Esophagus mucosa (tissue), 1 donor: ENCODE measurements around the gene GRIN2C. TPM values are rescaled to one million over a fixed set of nuclear protein-coding genes. Genes with fewer than 3 reads are reported as not detected.

Experiments used
- ATAC-seq: fragments of 200-7000 bp; cut with Tn5 transposase; one replicate; pipeline ENCODE4 v1.9.1; 2020
- total RNA-seq: library from RNA; stranded (reverse); gene quantifications from one replicate; pipeline ENCODE4 v1.2.4, GENCODE V29; 2023
- donor health status: DM: yes; HTN: yes; CAD: no.

GRIN2C gene
- total RNA-seq, 1 donor from 2014 or later = not detected

GRCh38 chr17:74796211-74796610, 63.5 kb downstream of the GRIN2C start:
- ATAC-seq = no peak

DNA sequence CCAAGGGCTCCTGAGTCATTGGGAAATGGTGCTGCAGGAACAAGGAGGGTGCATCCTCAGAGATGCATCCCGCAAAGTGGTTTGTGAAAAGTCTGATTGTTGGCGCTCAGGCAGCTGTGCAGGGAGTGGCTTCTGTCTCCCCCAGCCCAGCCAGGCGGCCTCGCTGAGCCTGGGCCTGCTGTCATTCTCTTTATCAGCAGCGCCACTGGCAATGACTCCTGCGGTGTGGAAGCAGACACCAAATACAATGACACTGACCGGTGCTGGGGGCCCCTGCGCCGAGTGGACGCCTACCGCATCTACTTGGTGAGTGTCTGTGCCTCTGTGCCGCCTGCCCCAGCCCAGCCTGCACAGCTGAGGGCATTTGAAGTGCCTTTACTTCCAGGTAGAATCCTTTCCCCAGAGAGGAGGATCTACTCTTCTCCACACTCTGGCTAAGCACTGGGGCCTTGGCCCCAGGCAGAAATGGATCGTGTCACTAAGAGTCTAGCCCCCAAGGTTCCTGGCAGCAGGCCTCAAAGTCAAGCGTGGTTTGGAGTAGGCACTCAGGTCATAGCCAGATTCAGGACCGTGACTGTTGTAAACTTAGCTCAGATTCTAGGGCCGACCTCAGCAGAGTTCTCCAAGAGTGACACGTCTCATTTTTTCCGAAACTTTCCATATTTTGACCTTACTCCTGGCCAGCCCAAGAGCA, 64.2 kb downstream of the GRIN2C start:
- no peak for ATAC-seq

DNA sequence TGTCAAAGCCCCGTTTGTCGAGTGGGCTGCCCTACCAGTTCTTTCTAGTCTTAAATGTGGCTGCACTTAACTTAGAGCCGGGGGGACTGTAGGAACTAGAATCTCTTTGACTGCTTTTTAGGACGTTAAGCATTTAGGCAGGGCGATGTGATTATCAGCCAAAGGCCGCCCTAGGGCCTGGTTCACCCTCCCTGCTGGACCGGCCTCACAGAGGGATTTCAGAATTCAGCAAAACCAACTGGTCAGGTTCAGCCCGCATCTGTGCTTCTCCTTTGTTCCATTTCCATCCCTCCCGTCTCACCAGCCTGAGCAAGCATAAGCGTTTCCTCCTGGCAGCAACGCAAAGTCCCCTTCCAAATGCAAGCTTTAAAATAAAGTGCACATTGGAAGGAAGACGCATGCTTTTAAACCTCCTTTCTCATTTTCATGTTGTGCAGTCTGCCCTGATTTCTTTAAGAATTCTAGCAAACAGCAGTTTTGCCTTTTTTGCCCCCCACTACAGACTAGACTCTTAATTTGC, 67.0 kb downstream of the GRIN2C start:
- no peak for ATAC-seq

Other genes starting within 250 kb of the GRIN2C start
- 0.12 TPM for gene CD300E, start 236.1 kb downstream of the GRIN2C start, total RNA-seq
- gene CD300LF, start 147.0 kb downstream of the GRIN2C start, total RNA-seq = 0.40 TPM
- gene RAB37, start 122.6 kb downstream of the GRIN2C start, total RNA-seq = 0.96 TPM
- gene NHERF1, start 111.3 kb downstream of the GRIN2C start, total RNA-seq = 297 TPM
- 14.6 TPM for gene NAT9, start 83.5 kb downstream of the GRIN2C start, total RNA-seq
- 31.5 TPM for gene FDXR, start 13.1 kb upstream of the GRIN2C start, total RNA-seq
- gene FADS6, start 33.7 kb upstream of the GRIN2C start, total RNA-seq = 1.4 TPM
- 6.4 TPM for gene USH1G, start 63.4 kb upstream of the GRIN2C start, total RNA-seq
- 0.36 TPM for gene OTOP2, start 64.4 kb upstream of the GRIN2C start, total RNA-seq
- 14.7 TPM for gene OTOP3, start 76.0 kb upstream of the GRIN2C start, total RNA-seq
- 3.1 TPM for gene HID1, start 112.9 kb upstream of the GRIN2C start, total RNA-seq
- 2.7 TPM for gene CDR2L, start 127.7 kb upstream of the GRIN2C start, total RNA-seq
- gene MRPL58, start 152.8 kb upstream of the GRIN2C start, total RNA-seq = 47.8 TPM
- 314 TPM for gene ATP5PD, start 187.1 kb upstream of the GRIN2C start, total RNA-seq
- 13.2 TPM for gene KCTD2, start 187.3 kb upstream of the GRIN2C start, total RNA-seq
- gene SLC16A5, start 228.1 kb upstream of the GRIN2C start, total RNA-seq = 13.9 TPM